Effector CD4-positive, alpha-beta T cell (primary cell): ENCODE results near the gene ECHS1.

Experiments
- DNase-seq: peaks from one replicate; pipeline ENCODE4 v3.0.0-alpha.2; 2020

ECHS1 gene

DNA sequence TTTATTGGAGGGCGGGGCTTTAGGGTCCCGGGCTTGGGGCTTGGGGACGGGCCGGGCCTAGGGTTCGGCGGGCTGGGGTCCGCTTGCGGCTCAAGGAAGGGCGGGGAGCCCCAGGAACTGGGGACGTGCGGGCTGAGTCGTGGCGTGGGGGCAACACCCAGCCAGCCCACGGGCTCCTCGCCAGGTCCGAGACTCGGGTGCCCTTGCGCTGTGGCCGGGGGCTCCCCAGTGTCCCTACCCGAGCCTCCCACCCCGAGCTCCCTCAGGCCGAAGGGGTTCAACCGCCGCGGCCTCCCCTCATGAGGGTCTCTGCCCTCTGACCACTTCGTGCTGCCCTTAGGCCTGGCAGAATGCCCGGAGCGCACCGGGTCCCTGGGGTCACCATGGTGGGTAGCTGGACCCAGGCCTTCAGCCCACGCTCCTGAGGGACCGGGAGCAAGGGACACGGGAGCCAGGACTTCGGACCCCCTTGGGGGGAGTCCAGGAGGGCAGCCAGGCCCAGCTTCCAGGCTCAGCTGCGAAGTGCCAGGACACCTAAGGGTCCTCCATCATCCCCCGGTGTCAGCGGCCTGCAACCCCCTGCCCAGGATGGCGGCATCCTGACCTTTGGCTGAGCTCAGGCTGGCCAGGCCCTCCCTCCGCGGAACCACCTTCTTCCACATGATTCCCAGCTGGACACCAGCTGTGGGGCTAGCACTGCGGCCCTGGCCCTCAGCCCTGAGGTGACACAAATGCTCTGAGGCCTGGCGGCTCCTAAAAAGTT lies 14.8 kb downstream of the ECHS1 start:
- DNase-seq: peak; percentile 24

DNA sequence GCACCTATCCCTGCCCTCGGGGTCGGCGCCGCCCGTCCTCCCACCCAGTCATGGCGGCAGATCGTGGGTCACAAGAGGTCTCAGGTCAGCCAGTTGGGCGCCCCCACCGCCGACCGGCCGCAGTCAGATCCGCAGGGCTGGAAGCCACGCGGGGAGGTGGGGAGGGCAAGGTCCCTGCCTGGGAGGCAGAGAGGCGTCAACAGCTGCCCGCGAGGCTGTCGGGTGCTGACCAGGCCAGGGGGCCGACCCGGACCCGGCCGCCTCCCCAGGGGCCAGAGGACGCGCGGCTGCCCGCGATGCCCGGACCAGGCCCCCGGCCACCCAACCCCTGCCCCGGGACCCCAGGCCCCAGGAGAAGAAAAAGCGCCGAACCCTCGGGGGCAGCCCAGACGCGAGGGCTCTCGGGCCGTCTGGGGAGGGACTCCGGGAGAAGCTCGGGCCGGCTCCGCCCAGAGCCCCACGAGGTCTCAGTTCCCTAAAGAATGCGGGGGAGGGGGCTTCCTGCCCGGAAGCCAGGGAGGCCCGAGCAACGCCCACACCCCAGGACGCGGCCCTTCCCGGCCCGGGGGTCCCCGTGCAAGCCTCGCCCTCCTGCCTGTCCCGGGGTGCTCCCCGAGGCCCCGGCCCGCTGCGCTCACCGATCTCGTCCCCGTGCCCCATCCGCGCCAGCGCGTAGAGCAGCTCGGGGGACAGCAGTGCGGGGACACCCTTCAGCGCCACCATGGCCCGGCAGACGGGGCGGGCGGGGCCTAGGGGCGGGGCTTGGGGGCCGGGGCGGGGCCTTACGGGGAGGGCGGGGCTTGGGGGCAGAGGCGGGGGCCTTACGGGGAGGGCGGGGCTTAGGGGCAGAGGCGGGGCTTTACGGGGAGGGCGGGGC lies 15.6 kb downstream of the ECHS1 start, which contains the start of gene FUOM:
Gene FUOM, minus strand, starts transcription at position 735 of the 877 bp plus-strand sequence. Its CDS starts 12 bp downstream, at position 723.
- peak; percentile 59 for DNase-seq

DNA sequence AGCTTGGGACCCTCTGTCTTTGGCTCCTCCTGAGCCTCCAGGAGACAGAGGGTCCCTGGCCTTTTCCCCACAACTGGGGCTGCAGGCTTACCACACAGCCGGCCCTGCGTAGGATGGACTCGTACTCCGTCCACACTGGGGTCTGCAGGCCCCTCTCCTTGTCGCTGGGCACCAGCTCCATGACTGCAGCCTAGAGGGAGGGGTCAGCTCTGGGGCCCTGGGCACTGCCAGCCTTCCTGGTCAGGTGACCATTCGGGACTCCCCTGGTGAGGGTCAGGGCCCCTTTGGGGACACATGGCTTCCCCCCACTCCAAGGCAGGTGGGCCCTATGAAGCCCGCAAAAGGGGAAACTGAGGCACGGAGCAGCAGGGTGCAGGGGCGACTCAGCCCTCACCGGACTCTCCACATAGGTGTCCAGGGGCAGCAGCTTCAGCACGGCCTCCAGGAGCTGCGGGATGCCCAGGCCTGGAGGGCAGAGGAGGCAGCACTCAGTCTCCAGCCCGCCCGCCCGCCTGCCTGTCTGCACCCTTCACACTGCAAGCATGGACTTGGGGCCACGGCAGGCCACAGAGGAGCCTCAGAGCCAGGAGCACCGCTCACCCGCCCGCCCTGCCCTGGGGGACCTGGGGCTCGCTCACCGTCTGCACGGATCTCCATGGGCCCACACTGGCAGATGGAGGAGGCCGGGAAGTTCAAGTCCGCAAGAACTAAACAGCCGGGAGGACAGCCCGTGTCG lies 16.4 kb downstream of the ECHS1 start:
- DNase-seq: no peak

DNA sequence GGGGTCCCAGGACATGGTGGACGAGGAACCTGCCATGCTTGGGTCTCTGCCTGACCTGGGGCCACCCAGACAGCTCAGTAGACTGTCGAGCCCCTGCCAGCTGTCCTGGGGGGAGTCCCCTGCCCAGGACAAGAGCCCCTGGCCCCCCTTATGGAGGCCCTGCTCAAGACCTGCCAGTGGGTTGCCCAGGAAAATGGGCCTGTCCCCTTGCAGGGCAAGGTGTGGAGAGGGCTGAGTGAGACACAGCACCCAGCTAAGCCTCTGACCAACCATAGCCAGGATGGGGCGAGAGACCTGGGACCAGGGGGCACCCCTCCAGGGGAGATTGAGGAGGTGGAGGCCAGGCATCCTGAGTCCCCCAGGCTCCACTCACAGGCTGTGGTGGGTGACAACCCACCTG lies 17.2 kb downstream of the ECHS1 start:
- no peak for DNase-seq

DNA sequence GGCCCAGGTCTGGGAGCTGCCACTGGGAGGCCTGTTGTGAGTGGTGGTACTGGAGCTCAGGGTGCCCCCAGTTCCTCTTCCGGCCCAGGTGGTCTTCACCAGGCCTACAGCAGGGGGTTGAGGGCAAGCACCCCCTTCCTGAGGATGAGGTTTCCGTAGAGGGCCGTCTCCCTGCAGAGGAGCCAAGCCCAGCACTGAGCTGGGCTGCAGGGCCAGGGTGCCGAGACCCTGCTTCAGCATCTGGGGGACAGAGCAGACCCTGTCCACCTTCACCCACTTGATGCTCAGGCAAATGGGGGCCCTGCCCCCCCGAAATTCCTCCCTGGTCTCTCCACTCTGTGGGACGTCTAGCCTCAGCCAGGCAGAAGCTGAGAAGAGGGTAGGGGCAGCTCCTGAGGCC lies 17.9 kb downstream of the ECHS1 start:
- DNase-seq: no peak

DNA sequence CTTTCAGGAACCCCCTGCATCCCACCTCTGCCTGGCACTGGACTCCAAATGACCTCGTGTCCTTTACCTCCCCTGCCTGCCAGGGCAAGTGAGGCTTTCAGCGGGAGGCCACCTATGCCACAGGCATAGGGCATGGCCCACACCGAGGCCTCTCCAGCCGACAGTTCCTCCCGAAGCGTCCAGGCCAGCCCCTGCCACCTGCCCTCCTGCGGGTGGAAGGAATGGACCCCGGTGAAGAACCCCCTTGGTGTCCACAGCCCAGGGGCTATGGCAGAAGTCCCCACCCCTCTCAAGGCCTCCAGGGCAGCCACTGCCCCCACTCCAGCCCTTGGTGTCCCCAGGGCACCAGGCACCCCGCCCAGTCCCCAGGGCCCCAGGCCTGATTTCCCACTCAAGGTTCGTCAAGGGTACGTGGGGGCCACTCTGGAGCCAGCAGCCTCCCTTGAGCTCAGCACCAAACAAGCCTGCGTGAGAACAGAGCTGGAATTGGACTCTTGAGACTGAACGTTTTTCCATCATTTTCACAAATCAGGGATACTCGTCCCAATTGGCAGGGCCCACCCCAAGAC lies 18.4 kb downstream of the ECHS1 start:
- DNase-seq: no peak

DNA sequence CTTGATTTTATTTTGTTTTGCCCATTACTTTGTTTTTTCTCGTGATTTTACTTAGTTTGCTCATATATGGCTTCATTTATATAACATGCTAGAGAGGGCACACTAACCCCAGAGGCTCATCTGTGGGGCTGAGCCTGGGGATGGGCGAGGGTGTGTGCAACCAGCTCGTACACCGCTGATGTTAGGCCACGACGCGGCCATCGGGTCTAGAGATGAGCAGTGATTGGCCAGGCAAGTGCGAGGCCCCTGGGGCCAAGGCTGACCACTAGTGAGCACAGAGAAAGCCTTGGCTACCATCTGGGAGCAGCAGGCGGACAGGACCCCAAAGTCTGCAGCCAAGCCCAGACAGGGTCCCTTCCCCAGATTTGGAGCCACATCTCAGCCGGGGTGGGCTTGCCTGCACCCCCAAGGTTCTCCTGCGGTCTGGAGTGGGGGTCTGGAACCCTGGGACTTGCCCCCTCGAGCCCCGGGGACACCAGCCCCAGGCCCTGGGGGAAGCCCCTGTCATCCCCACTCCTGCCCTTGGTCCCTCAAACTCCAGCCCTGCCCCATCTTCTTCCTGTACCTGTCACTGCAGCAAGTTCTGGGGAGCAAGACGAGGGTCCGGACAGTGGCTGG lies 19.1 kb downstream of the ECHS1 start:
- DNase-seq: no peak

DNA sequence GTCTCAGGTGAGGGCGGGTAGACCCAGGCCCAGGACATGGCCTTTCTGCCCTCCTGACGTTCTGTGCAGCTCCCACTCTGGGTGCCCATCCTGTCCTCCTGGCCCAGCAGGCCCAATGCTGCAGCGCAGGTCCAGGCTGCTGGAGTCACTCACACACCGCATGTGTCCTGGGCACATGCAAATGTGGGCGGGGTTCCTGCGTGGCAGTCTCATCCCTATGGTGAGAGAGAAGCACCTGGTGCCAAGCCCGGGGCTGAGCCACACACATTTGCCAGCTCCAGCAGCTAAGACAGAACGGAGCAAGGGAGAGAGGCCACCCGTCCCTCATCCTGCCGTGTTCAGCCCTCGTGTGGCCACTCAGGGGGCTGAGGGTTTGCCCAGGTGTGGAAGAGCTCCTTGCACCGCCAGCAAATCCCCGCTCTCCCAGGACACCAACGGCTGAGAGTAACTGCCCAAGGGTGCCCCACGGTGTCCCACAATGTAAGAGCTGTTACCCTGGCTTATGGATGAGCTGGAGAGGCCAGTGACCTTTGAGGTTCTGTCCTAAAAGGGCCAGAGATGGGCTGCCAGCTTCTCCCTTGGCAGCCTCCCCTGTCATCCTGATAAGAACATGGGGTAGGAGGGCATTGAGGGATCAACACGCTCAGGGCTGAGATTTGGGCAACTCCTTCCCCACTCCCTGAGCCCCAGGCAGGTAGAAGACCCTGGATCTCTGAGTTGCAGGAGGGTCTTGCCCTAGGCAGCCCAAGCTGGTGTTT lies 19.8 kb downstream of the ECHS1 start:
- DNase-seq: no peak

DNA sequence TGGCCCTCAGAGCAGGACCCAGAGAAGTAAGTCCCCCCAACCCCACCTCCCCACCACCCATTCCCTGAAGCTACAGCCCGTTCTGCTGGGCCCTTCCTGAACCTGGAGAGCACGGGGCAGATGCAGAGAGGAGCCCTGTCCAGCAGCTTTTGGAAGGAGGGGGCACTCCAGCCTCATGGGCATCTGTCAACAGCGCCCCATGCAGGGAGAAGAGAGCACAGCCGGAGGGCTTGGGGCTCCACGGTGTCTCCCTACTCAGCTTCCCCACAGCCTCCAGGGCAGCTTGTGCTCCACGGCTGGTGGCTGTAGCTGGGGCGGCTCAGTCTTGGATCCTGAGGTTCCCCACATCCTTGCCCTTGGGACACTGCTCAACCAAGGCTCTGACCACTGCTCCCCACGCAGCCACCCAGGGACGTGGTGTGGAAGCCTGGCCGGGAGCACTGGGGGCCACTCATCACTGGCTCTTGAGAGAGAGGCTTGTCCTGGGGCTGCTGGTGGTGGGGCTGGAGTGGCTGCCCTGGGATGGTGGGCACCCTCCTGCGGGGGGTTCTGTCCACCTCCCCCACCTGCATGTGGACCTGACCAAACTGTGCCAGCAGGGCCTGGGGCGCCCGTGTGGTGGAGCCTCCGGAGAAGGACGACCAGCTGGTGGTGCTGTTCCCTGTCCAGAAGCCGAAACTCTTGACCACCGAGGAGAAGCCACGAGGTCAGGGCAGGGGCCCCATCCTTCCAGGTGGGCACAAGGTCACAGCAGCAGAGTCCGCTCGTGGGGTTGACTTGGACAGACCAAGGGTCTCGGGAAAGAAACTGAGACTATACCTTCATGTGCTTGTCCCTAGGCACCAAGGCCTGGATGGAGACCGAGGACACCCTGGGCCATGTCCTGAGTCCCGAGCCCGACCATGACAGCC lies 21.5 kb downstream of the ECHS1 start:
- DNase-seq: no peak

DNA sequence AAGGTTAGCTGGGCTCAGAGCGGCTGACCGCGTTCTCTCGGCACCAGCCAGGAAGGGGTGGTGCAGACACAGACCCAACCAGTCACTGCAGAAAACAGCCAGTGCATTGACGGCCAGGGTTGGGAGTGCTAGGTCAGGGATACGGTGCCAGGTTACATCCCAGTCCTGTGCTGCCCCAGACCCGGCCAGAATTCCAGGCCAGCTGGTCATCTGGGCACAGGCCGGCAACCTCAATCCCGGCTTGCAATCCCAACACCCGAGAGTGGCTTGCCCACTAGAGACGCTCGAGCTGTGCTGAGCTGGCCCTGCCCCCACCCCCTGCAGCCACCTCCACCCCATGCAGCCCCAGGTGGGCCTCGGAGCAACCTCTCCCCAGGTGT lies 22.2 kb downstream of the ECHS1 start:
- no peak for DNase-seq

DNA sequence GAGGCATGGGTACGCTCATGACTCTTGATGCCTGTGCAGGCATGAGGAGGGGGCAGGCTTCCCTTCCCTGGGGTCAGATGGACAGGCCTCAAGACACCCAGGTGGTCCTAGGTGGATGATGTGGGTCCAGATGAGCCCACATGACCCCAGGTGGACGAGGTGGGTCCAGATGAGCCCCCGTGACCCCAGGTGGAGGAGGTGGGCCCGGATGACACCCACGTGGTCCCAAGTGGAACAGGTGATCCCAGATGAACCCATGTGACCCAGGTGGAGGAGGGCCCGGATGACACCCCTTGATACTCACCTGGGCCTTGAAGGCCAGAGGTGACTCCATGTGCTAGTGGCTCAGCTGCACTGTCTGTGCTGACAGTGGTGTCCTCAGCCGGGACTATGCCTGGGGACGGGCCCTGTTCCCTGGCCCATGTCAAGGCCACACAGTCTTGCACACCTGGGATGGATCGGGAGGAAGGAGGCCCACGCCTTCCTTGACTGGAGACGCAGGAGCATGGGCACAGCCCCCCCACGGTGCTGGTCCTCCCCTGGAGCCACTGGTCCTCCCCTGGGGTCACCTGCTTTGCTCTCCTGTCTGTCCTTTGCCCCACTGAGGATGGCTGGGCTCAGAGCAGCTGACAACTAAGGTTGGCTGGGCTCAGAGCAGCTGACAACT lies 22.7 kb downstream of the ECHS1 start:
- no peak for DNase-seq

DNA sequence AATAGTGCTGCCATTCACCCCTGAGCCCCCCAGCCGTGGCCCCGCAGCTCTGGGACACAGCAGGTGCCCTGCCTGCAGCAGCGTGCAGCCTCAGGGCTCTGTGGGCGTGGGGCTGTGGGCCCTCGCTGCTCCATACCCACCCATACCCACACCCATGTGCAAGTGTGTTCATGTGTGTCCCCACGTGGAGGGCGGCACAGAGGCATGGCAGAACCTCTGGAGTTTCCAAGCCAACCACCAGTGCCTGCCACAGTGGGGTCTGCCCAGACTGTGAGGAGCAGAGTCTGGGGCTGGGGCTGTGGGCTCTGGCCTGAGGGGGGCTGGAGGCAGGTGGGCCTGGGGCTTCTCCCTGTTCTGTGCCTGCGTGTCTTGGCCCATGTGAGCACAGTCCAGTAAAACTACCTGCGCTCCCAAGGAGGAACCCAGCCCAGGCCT lies 23.6 kb downstream of the ECHS1 start:
- DNase-seq: no peak

DNA sequence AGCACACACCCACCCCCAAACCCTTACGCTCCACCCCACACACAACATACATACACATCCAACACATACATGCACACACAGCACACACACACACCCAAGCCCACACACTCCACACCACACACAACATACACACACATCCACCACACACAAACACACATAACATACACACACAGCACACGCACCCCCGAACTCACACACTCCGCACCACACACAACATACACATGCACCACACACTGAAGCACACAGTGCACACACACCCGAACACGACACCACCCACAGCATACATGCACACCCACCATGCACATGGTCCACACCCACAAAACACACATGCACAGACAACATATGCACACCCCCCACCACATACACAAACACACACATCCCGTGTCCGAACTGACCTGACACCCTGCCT lies 24.0 kb downstream of the ECHS1 start:
- no peak for DNase-seq

DNA sequence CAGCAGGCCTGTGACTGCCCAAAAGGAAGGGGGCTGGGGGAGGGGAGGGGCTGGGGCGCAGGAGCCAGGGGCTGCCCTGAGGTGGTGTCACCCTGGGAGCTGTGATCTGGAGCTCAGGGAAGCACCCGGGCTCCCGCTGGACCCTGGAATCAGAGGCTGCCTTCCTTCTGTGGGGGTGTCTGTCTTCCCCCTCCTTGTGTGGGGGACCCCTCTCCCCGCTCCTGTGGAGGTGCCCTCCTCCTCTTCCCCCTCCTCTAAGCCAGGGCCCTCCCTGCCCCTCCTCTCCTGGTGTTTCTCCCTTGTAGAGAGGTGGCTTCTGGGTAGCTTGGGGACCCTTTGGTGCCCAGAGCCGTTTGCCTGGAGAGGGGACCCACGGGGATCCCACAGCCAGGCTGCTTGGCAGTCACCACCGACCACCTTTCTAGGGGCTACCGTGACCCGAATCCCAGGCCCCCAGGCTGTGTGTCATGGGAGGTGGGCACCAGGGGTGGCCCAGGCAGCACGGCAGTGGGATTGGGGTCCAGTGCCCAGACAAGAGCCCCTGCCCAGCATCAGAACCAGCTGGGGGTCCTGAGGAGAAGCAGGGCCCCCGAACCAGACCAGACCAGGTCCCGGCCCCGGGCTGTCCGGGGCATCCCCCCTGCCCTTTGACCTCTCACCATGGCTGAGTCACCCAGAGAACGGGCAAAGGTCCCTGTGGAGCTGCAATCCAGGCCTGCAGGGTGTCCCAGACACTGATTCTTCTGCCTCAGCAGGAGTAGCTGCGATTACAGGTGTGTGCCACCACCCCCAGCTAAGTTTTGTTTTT lies 25.2 kb downstream of the ECHS1 start:
- no peak for DNase-seq

DNA sequence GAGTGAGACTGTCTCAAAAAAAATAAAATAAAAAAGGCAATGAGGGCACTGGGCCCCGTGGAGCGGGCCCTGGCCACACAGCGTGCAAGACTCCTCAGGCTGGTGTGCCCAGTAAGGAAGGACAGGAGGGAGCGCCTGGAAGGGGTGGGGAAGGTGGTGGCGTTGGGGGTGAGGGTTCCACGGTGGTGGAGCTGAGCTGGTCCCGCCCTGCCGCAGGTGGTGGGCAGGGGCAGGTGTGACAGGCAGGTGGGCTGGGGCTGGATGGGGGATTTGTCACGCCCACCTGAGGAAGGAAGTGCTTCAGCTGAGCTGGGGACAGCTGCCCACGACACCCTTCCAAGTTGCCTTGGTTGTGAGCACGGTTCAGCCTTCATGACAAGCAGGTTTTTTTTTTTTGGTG lies 26.7 kb downstream of the ECHS1 start:
- no peak for DNase-seq

DNA sequence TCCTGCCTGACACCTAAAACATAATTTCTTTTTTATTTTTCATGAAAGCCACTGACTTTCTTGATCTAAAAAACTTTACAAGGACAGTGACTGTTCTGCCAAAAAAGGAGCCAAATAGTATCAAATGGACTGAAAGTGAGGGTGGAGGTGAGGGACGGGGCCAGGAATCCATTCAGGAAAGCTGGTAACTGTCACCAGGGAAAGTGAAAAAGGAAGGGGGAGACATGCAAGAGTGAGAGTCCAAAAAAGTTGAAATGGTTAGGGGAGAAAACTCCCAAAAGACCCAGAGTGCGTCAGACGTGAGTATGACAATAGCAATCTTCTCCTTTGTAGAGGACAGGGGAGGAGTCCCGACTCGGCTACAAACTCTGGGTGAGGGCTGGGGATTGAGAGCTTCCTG lies 28.9 kb downstream of the ECHS1 start:
- DNase-seq: no peak

DNA sequence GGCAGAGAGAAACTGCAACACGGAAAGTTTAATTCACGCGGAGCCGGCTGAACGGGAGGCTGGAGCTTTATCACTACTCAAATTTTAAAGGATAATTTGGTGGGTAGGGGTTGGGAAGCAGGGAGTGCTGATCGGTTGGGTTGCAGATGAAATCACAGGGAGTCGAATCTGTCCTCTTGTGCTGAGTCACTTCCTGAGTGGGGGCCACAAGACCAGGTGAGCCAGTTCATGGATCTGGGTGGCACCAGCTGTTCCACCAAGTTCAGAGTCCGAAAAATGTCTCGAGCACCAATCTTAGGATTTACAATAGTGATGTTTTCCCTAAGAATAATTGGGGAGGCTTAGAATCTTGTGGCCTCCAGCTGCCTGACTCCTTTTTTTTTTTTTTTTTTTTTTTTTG lies 29.6 kb downstream of the ECHS1 start:
- DNase-seq: no peak

DNA sequence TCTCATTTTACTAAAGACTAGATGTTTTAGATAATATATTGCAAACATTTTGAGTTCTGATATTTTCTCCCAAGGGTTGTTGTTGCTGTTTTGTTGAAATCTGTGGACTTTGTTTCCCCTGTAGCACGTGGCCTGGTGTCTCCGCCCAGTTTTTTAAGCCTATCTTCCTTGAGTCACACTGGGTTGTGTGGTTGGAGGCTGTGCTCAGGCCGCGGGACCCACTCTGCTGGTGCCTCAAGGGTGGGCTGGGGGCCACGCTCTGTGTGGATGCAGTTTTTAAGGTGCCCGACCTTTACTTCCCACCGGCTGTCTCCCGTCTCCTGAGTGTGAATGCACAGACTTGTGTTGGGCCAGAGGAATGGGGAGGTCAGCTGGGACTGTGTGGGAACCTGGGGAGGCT lies 30.2 kb downstream of the ECHS1 start:
- DNase-seq: no peak

DNA sequence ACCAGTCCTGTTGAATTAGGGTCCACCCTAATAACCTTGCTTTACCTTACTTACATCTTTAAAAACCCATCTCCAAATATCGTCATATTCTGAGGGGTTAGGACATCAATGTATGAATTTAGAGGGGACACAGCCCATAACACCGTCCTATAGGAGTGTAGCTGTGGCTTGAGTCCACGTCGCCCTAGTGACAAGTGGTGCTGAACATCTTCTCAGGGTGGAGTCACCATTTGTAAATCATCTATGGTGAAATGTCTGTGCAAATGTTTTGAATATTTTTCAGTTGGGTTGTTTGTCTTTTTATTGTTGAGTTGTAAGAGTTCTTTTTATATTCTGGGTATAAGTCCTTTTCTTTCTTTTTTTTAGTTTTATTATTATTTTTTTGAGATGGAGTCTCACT lies 31.2 kb downstream of the ECHS1 start:
- DNase-seq: no peak
